ENCODE data around the gene KCNJ15. TPM values are rescaled to one million over a fixed set of nuclear protein-coding genes. Genes with fewer than 3 reads are reported as not detected.
A peak's percentile ranks its signal among the peaks of the same experiment; 100 is the strongest.

KCNJ15 gene
- total and polyA plus RNA-seq, 10 of the 15 experiments (the other 5 are each of a cell fraction or from before 2014, with no cell fraction given) = 0.05 to 2.7 (median 0.33) TPM; not detected in 6

- DNase-seq (ENCODE audit: low read depth, low spot score) = no peak
- H3K4me3 ChIP-seq = no peak overlapping the region
- ChIA-PET SMC1A (ENCODE audit: uncharacterized antibody, unreplicated experiment) (interaction anchor here (1.1 to 4.9 kb wide), 22 partner anchors 13 to 639 kb away, joined by 3 to 90 read pairs (median 8); no protein-coding TSS in a partner anchor), POLR2A (no interaction called here), RAD21 (ENCODE audit: unreplicated experiment) (interaction anchor here (0.8 to 7.4 kb wide), 18 partner anchors 8 to 651 kb away, joined by 3 to 110 read pairs (median 4); no protein-coding TSS in a partner anchor), CTCF (interaction anchor here (0.8 to 9.1 kb wide), 29 partner anchors 8 to 677 kb away, joined by 3 to 195 read pairs (median 5); no protein-coding TSS in a partner anchor)
- H4K20me1 ChIP-seq (ENCODE audit: control insufficient read depth, insufficient read depth) = no peaks in the 10 kb centered on the region
- no peaks in the 10 kb centered on the region for H3K36me3 ChIP-seq (ENCODE audit: control insufficient read depth in 2 of 2, insufficient read depth in 2 of 2, low read length in 1 of 2)
- H3K9ac ChIP-seq (ENCODE audit: control insufficient read depth, insufficient read depth, low read length) = no peak overlapping the region
- ATAC-seq = no peak
- intact Hi-C loops (cut with micrococcal nuclease; ENCODE audit: unreplicated experiment) = loop anchor here (5.0 kb wide), 1 partner anchor 84 kb away; no protein-coding TSS in a partner anchor
- no peak overlapping the region; the same call in 1 of the 2 replicates for H2AFZ ChIP-seq (ENCODE audit: control insufficient read depth, low read depth, low read length)
- in situ Hi-C loops (cut with MboI) = loop anchor here (5.0 kb wide), 3 partner anchors 139 to 644 kb away; no protein-coding TSS in a partner anchor
- no peak overlapping the region; the same call in 1 of the 2 replicates for H3K4me2 ChIP-seq (ENCODE audit: control insufficient read depth, insufficient read depth)
- BruUV-seq (replicated peaks) = no TSS peak
- no peaks in the 10 kb centered on the region; the same call in 2 of the 3 replicates for H3K9me3 ChIP-seq (replicated peaks; ENCODE audit: control insufficient read depth, insufficient read depth, low read length)
- 53% methylated on average over 16 of the region's 16 CpGs for WGBS (ENCODE audit: insufficient coverage, insufficient replicate concordance, low lambda C conversion rate, missing lambda C conversion rate)
- no peak for TF ChIP-seq IRF5 (IDR thresholded peaks at IDR 0.05; ENCODE audit: borderline replicate concordance)
- TF ChIP-seq NBN (IDR thresholded peaks at IDR 0.05) = 0 out of 2 replicates have a peak, but pooled peaks have one; percentile 35
- H3K27ac ChIP-seq (ENCODE audit: control insufficient read depth, insufficient read depth) = no peak overlapping the region
- no peaks in the 10 kb centered on the region; the same call in 1 of the 2 replicates for H3K4me1 ChIP-seq (ENCODE audit: control insufficient read depth, insufficient read depth, low read length)
- no peaks in the 10 kb centered on the region; a peak in 1 of 4 replicates for H3K27me3 ChIP-seq (replicated peaks in 1 of 2; ENCODE audit: control insufficient read depth in 2 of 2, insufficient read depth in 2 of 2, low read length in 1 of 2)
- H3K79me2 ChIP-seq (ENCODE audit: control insufficient read depth, insufficient read depth, low read length) = no peaks in the 10 kb centered on the region
- no peak for FAIRE-seq
These were observed 94.6 kb downstream of the KCNJ15 start for GRCh38 chr21:38351176-38351959.

Data from GM12878 (cell line).